Gastrocnemius medialis (tissue), 4 donors: ENCODE measurements around the gene IFITM5. TPM values are rescaled to one million over a fixed set of nuclear protein-coding genes. Genes with fewer than 3 reads are reported as not detected.
A peak's percentile ranks its signal among the peaks of the same experiment; 100 is the strongest.
"Not testable (repeated sequence)": the region's sequence is repeated elsewhere in the genome, so short reads cannot be mapped to it uniquely, and the experiment has no call there.

ENCODE experiments used
- ATAC-seq, 2 donors: fragments of 150-250 bp; one replicate each; pipeline ENCODE4 v1.9.1; 2016
- DNase-seq, 2 donors: peaks; one replicate each; pipeline ENCODE4 v3.0.0-alpha.2; 2019
- H3K27ac ChIP-seq, 4 donors: fragments of 200-600 bp; sonication (generic); 1 replicate in 1 of 4; 2 replicates in 3 of 4; pipeline ENCODE4 v1.5.1; 2016 to 2018; ENCODE audit warnings: mild to moderate bottlenecking in 2 of 4, moderate library complexity in 1 of 4
- H3K27me3 ChIP-seq, 3 donors: fragments of 200-600 bp; sonication (generic) in 2 of 3; 1 replicate in 1 of 3; 2 replicates in 2 of 3; pipeline versions ENCODE4 v1.5.1 to v1.6.0; 2016 to 2019; ENCODE audit warnings: mild to moderate bottlenecking in 1 of 3, moderate library complexity in 1 of 3
- H3K36me3 ChIP-seq, 2 donors: fragments of 200-600 bp; sonication (generic) in 1 of 2; one replicate each; pipeline ENCODE4 v1.5.1; 2017 to 2018
- H3K4me1 ChIP-seq, 2 donors: fragments of 200-600 bp; sonication (generic) in 1 of 2; one replicate each; pipeline ENCODE4 v1.5.1; 2016 to 2017; ENCODE audit warnings: mild to moderate bottlenecking in 2 of 2
- H3K4me3 ChIP-seq, 4 donors: fragments of 200-600 bp; sonication (generic) in 3 of 4; 1 replicate in 1 of 4; 2 replicates in 3 of 4; pipeline ENCODE4 v1.5.1; 2016 to 2019; ENCODE audit warnings: mild to moderate bottlenecking in 2 of 4
- H3K9me3 ChIP-seq, 3 donors: fragments of 200-600 bp; sonication (generic) in 2 of 3; 1 replicate in 1 of 3; 2 replicates in 2 of 3; pipeline ENCODE4 v1.5.1; 2016 to 2019
- CTCF ChIP-seq, 5 experiments: fragments of 450-650 bp in 3 of 5; fragments of 200-600 bp in 2 of 5; sonication (generic) in 2 of 5; IDR thresholded peaks in 4 of 5; conservative IDR thresholded peaks in 1 of 5; 1 replicate in 4 of 5; 2 replicates in 1 of 5; pipeline ENCODE4 v1.5.1; 2016 to 2019; ENCODE audit warnings: antibody characterized with exemption in 5 of 5, mild to moderate bottlenecking in 3 of 5, moderate library complexity in 3 of 5
- POLR2A ChIP-seq, 2 donors: fragments of 450-650 bp; IDR thresholded peaks; one replicate each; pipeline ENCODE4 v1.6.1; 2017; ENCODE audit warnings: antibody characterized with exemption in 2 of 2, mild to moderate bottlenecking in 2 of 2, moderate library complexity in 2 of 2
- in situ Hi-C, 4 donors: fragments of 200-750 bp; cut with MboI; loops; one replicate each; pipeline versions ENCODE4 v1.15.0 to v1.8.0; 2017; ENCODE audit warnings: low sequenced_read_pairs in 4 of 4
- intact Hi-C: fragments of 100-400 bp; cut with DNase I; formaldehyde crosslinking; loops from one replicate; pipeline ENCODE4 v1.15.1; 2023; ENCODE audit warnings: low total_unique reads
- total RNA-seq, 4 donors: library from RNA; depleted of rRNA; stranded (reverse); fragments of >200 nt; gene quantifications; one replicate each; pipeline versions ENCODE4 v1.1.0 to v1.2.3, GENCODE V29; 2016

Gene IFITM5
- total RNA-seq, 4 donors from 2014 or later, result not detected

GRCh38 chr11:324156-324555, 24.8 kb upstream of the IFITM5 start:
- in situ Hi-C loops (no loop called here), intact Hi-C loops (no loop called here)
- ATAC-seq, result no peak
- no peak for DNase-seq
- Histone ChIP-seq H3K4me3 (no peak overlapping the region), H3K4me1 (peaks cover 18 to 33% of the 10 kb centered on the region in 2 donors), H3K27ac (peak overlapping the region; percentile 67 to 89 (median 80)), H3K27me3 (peaks cover under 1 to 5% (median 2%) of the 10 kb centered on the region in 3 donors), H3K9me3 (no peaks in the 10 kb centered on the region), H3K36me3 (no peaks in the 10 kb centered on the region)
- no peak for TF ChIP-seq POLR2A (IDR thresholded peaks at IDR 0.05)
- TF ChIP-seq CTCF (IDR thresholded peaks at IDR 0.05 in 4 of 5, conservative IDR thresholded peaks at IDR 0.05 in 1 of 5), result no peak

GRCh38 chr11:319888-320273, 20.6 kb upstream of the IFITM5 start:
- intact Hi-C loops, ATAC-seq, H3K9me3 ChIP-seq, in situ Hi-C loops, H3K4me1 ChIP-seq, DNase-seq, H3K36me3 ChIP-seq: not testable (repeated sequence)
- Histone ChIP-seq H3K4me3 (peak overlapping the region; percentile 56 to 73 (median 66)), H3K27ac (peak overlapping the region; percentile 80 to 91 (median 86)), H3K27me3 (peaks cover 2 to 28% (median 5%) of the 10 kb centered on the region in 3 donors)

GRCh38 chr11:319121-319887, 20.0 kb upstream of the IFITM5 start:
- H3K9me3 ChIP-seq, H3K36me3 ChIP-seq, DNase-seq, in situ Hi-C loops, H3K4me1 ChIP-seq, intact Hi-C loops: not testable (repeated sequence)
- ATAC-seq, result peak; percentile 9 to 13
- H3K27me3 ChIP-seq, result peaks cover 2 to 28% (median 5%) of the 10 kb centered on the region in 3 donors
- peak overlapping the region; percentile 79 to 91 (median 83) for H3K27ac ChIP-seq
- H3K4me3 ChIP-seq, result peak overlapping the region; percentile 56 to 73 (median 66)

- H3K36me3 ChIP-seq, H3K4me1 ChIP-seq, H3K9me3 ChIP-seq, intact Hi-C loops, in situ Hi-C loops, DNase-seq: not testable (repeated sequence)
- H3K27ac ChIP-seq, result peak overlapping the region; percentile 79 to 91 (median 84)
- peak overlapping the region; percentile 56 to 73 (median 66) for H3K4me3 ChIP-seq
- H3K27me3 ChIP-seq, result peaks cover 2 to 28% (median 5%) of the 10 kb centered on the region in 3 donors
- ATAC-seq, result peak; percentile 37 to 40
These were observed 19.2 kb upstream of the IFITM5 start for GRCh38 chr11:318405-319120.

- intact Hi-C loops, result loop anchor here (2.0 kb wide), 1 partner anchor 35 kb away; no protein-coding TSS in a partner anchor
These were observed 18.5 kb upstream of the IFITM5 start for GRCh38 chr11:317668-318404.

GRCh38 chr11:316891-317301, 17.6 kb upstream of the IFITM5 start:
- Histone ChIP-seq H3K4me1 (peaks cover 0 to 5% of the 10 kb centered on the region in 2 donors), H3K27ac (peak overlapping the region; percentile 74 to 82 (median 78)), H3K27me3 (peaks cover 2 to 28% (median 5%) of the 10 kb centered on the region in 3 donors), H3K36me3 (no peaks in the 10 kb centered on the region), H3K9me3 (no peaks in the 10 kb centered on the region), H3K4me3 (peak overlapping the region; percentile 46 to 61 (median 54))
- in situ Hi-C loops, result no loop called here
- TF ChIP-seq CTCF (IDR thresholded peaks at IDR 0.05 in 4 of 5, conservative IDR thresholded peaks at IDR 0.05 in 1 of 5) (no peak), POLR2A (IDR thresholded peaks at IDR 0.05) (no peak)
- ATAC-seq, result no peak
- DNase-seq, result no peak
- intact Hi-C loops, result loop anchor here (2.0 kb wide), 1 partner anchor 36 kb away; no protein-coding TSS in a partner anchor

More at GRCh38 chr11:317668-318404, 18.5 kb upstream of the IFITM5 start:
- H3K36me3 ChIP-seq, DNase-seq, in situ Hi-C loops, ATAC-seq, H3K4me1 ChIP-seq, H3K9me3 ChIP-seq: not testable (repeated sequence)
- Histone ChIP-seq H3K27ac (peak overlapping the region; percentile 74 to 82 (median 78)), H3K4me3 (peak overlapping the region; percentile 2 to 59 (median 28)), H3K27me3 (peaks cover 2 to 28% (median 5%) of the 10 kb centered on the region in 3 donors)
